Endothelial cell of umbilical vein (primary cell): ENCODE results near the gene HPS3. TPM values are rescaled to one million over a fixed set of nuclear protein-coding genes. Genes with fewer than 3 reads are reported as not detected.

Experiments used
- BruUV-seq: library from RNA; stranded (reverse); fragments of 400-500 nt; replicated peaks from 2 replicates; lab custom pipeline; 2021; lab: Mats Ljungman, UMichigan
- CTCF ChIA-PET: fragments of 300-600, 350-600 bp; sonication (Branson Sonifier 250); formaldehyde crosslinking; loops from one replicate; lab custom pipeline; 2021; ENCODE audit warnings: antibody characterized with exemption, inconsistent platforms; lab: Charles Lee
- POLR2A ChIA-PET: fragments of 300-600, 350-600 bp; sonication (Branson Sonifier 250); formaldehyde crosslinking; loops from one replicate; lab custom pipeline; 2021; ENCODE audit warnings: antibody characterized with exemption, inconsistent platforms; lab: Charles Lee
- DNase-seq: peaks from one replicate; pipeline ENCODE4 v3.0.0-alpha.2; 2011; ENCODE audit warnings: low read depth, low spot score
- FAIRE-seq: peaks from 2 replicates; lab custom pipeline; 2011; peaks lifted over from hg19 to GRCh38; lab: Jason Lieb, UNC
- H2AFZ ChIP-seq: 2 replicates; pipeline ENCODE4 v1.6.0; 2012; ENCODE audit warnings: low read depth, low read length, control low read depth, inconsistent platforms
- H3K27ac ChIP-seq: 2 replicates; pipeline ENCODE4 v1.5.1; 2011; ENCODE audit warnings: low read depth, mild to moderate bottlenecking, control low read depth, low read length, moderate library complexity; ENCODE audit not compliant: insufficient read depth
- H3K27me3 ChIP-seq, 2 experiments: 2 replicates each; pipeline versions ENCODE4 v1.6.0 to v1.6.1; 2011; ENCODE audit warnings: low read length in 2 of 2, mixed read lengths in 1 of 2; ENCODE audit not compliant: control insufficient read depth in 2 of 2, insufficient read depth in 2 of 2
- H3K36me3 ChIP-seq, 2 experiments: 2 replicates in 1 of 2; 3 replicates in 1 of 2; pipeline ENCODE4 v1.5.1; 2011; ENCODE audit warnings: low read length in 2 of 2, mild to moderate bottlenecking in 1 of 2, moderate library complexity in 1 of 2; ENCODE audit not compliant: control insufficient read depth in 2 of 2, insufficient read depth in 2 of 2; ENCODE audit errors: extremely low read depth in 1 of 2
- H3K4me1 ChIP-seq: 3 replicates; pipeline ENCODE4 v1.5.1; 2011; ENCODE audit warnings: mild to moderate bottlenecking, low read length; ENCODE audit not compliant: control insufficient read depth, insufficient read depth; ENCODE audit errors: extremely low read depth
- H3K4me2 ChIP-seq: 2 replicates; pipeline ENCODE4 v1.6.1; 2011; ENCODE audit warnings: low read length, control low read depth, mixed read lengths; ENCODE audit not compliant: insufficient read depth
- H3K4me3 ChIP-seq, 3 experiments: fragments of 200-600 bp in 1 of 3; sonication (generic), shearing (Covaris generic) in 1 of 3; replicated peaks in 1 of 3; 2 replicates each; pipeline ENCODE4 v1.5.1; 2011 to 2016; ENCODE audit warnings: control low read depth in 3 of 3, low read length in 3 of 3, mild to moderate bottlenecking in 2 of 3, inconsistent platforms in 1 of 3, low read depth in 1 of 3, moderate library complexity in 1 of 3; ENCODE audit not compliant: insufficient read depth in 1 of 3
- H3K79me2 ChIP-seq: 2 replicates; pipeline ENCODE4 v1.6.0; 2012; ENCODE audit warnings: low read length, inconsistent platforms; ENCODE audit not compliant: control insufficient read depth, insufficient read depth
- H3K9ac ChIP-seq: replicated peaks from 2 replicates; pipeline ENCODE3; 2011; ENCODE audit warnings: low read length, control low read depth; ENCODE audit not compliant: insufficient read depth; ENCODE audit errors: extremely low read depth
- H3K9me1 ChIP-seq: replicated peaks from 3 replicates; pipeline ENCODE4 v1.6.0; 2011; ENCODE audit warnings: mild to moderate bottlenecking, low read length; ENCODE audit not compliant: control insufficient read depth, insufficient read depth; ENCODE audit errors: extremely low read depth
- H3K9me3 ChIP-seq: replicated peaks from 2 replicates; pipeline ENCODE4 v1.5.1; 2012; ENCODE audit warnings: low read length, inconsistent platforms; ENCODE audit not compliant: control insufficient read depth, insufficient read depth
- H4K20me1 ChIP-seq: replicated peaks from 2 replicates; pipeline ENCODE3; 2011; ENCODE audit warnings: mild to moderate bottlenecking, low read length; ENCODE audit not compliant: control insufficient read depth, insufficient read depth; ENCODE audit errors: extremely low read depth
- CTCF ChIP-seq, 2 donors: IDR thresholded peaks; 1 replicate in 1 of 2; 2 replicates in 1 of 2; pipeline ENCODE4 v1.5.1; 2011; ENCODE audit warnings: low read length in 2 of 2, mild to moderate bottlenecking in 2 of 2, moderate library complexity in 2 of 2, control low read depth in 1 of 2, inconsistent platforms in 1 of 2, low read depth in 1 of 2; ENCODE audit not compliant: insufficient read depth in 1 of 2; ENCODE audit errors: extremely low read depth in 1 of 2
- EZH2 ChIP-seq: IDR thresholded peaks from 2 replicates; pipeline ENCODE4 v1.6.1; 2012; ENCODE audit warnings: borderline replicate concordance, low read depth, mild to moderate bottlenecking, moderate library complexity, low read length, inconsistent platforms; ENCODE audit not compliant: severe bottlenecking
- FOS ChIP-seq: IDR thresholded peaks from 2 replicates; pipeline ENCODE4 v1.6.1; 2011; ENCODE audit warnings: mild to moderate bottlenecking, low read length, moderate library complexity, borderline replicate concordance; ENCODE audit not compliant: insufficient read depth
- MAX ChIP-seq: IDR thresholded peaks from 2 replicates; pipeline ENCODE4 v1.6.1; 2011; ENCODE audit not compliant: insufficient read depth, insufficient read length
- MYC ChIP-seq: IDR thresholded peaks from one replicate; pipeline ENCODE4 v1.6.1; 2011; ENCODE audit warnings: mild to moderate bottlenecking, low read depth, low read length
- POLR2A ChIP-seq: IDR thresholded peaks from 2 replicates; pipeline ENCODE4 v1.6.1; 2012; ENCODE audit warnings: low read depth, mild to moderate bottlenecking, control low read depth, low read length
- POLR2AphosphoS5 ChIP-seq: IDR thresholded peaks from 2 replicates; pipeline ENCODE4 v1.6.1; 2012; ENCODE audit warnings: low read depth, mild to moderate bottlenecking, control low read depth, low read length, moderate library complexity; ENCODE audit not compliant: insufficient read depth
- dilution Hi-C: fragments of 300-500 bp; cut with MboI; formaldehyde crosslinking; loops from one replicate; pipeline ENCODE4 v1.15.0; 2019; ENCODE audit warnings: low sequenced_read_pairs; ENCODE audit not compliant: extremely low pct_ligation_motif_present
- intact Hi-C: fragments of 100-400 bp; cut with micrococcal nuclease; formaldehyde crosslinking; loops from one replicate; pipeline ENCODE4 v1.10.0; 2022
- polyA plus RNA-seq, 4 experiments: library from polyadenylated mRNA; depleted of rRNA in 3 of 4; stranded (reverse) in 3 of 4; unstranded in 1 of 4; fragments of >200 nt; gene quantifications; 2 replicates each; pipeline versions ENCODE4 v1.2.1 to v1.2.3, GENCODE V29; 2011 to 2012; ENCODE audit warnings: missing spikeins in 1 of 4
- total RNA-seq: library from RNA; stranded (reverse); gene quantifications from 2 replicates; pipeline ENCODE4 v1.2.3, GENCODE V29; 2021

The HPS3 gene
- total and polyA plus RNA-seq, 2 donors (not counting 3 experiments of a cell fraction or from before 2014, with no cell fraction given), result 8.8 to 16.1 TPM

GRCh38 chr3:149119466-149119865, 10.0 kb upstream of the HPS3 start:
- Histone ChIP-seq H3K4me3 (no peak overlapping the region), H2AFZ (no peak overlapping the region), H3K4me2 (no peak overlapping the region), H3K27me3 (no peaks in the 10 kb centered on the region), H3K9me1 (no peaks in the 10 kb centered on the region), H3K79me2 (no peaks in the 10 kb centered on the region), H3K4me1 (no peaks in the 10 kb centered on the region), H3K36me3 (no peaks in the 10 kb centered on the region), H3K27ac (no peak overlapping the region), H4K20me1 (no peaks in the 10 kb centered on the region), H3K9ac (no peak overlapping the region), H3K9me3 (no peaks in the 10 kb centered on the region)
- POLR2A ChIA-PET, result interaction anchor here (1.8 kb wide), 1 partner anchor 258 kb away, joined by 5 read pairs; the partner anchor contains the start of gene TM4SF1
- dilution Hi-C loops (no loop called here), intact Hi-C loops (no loop called here)
- DNase-seq, result no peak
- no TSS peak for BruUV-seq
- CTCF ChIA-PET, result interaction anchor here (1.2 to 8.0 kb wide), 12 partner anchors 11 to 689 kb away, joined by 3 to 136 read pairs (median 11); partner anchors contain the start of gene TM4SF18
- TF ChIP-seq POLR2AphosphoS5 (no peak), MYC (no peak), MAX (no peak), POLR2A (no peak), EZH2 (no peak)
- no peak for FAIRE-seq

- BruUV-seq, result no TSS peak
- no peaks in the 10 kb centered on the region for H3K79me2 ChIP-seq
- dilution Hi-C loops (no loop called here), intact Hi-C loops (loop anchor here (1.0 kb wide), 5 partner anchors 153 to 369 kb away; no protein-coding TSS in a partner anchor)
- no peak overlapping the region for H3K27ac ChIP-seq
- ChIA-PET POLR2A (interaction anchor here (0.6 to 1.8 kb wide), 3 partner anchors 114 to 258 kb away, joined by 3 to 6 read pairs (median 5); partner anchors contain the start of gene TM4SF1), CTCF (interaction anchor here (0.6 to 8.0 kb wide), 55 partner anchors 9 to 688 kb away, joined by 3 to 136 read pairs (median 5); partner anchors contain the start of genes HPS3, TM4SF1 and TM4SF18)
- no peak overlapping the region for H2AFZ ChIP-seq
- no peaks in the 10 kb centered on the region for H3K36me3 ChIP-seq
- no peaks in the 10 kb centered on the region for H4K20me1 ChIP-seq
- peak; percentile 80 for DNase-seq
- no peak overlapping the region for H3K4me3 ChIP-seq
- no peaks in the 10 kb centered on the region for H3K27me3 ChIP-seq
- TF ChIP-seq MAX, result no peak
- peak; percentile 21 to 39 for TF ChIP-seq CTCF (IDR thresholded peaks at IDR 0.05; ENCODE audit: extremely low read depth in 1 of 2, insufficient read depth in 1 of 2, low read depth in 1 of 2, low read length in 2 of 2)
- TF ChIP-seq FOS, result no peak
- no peak overlapping the region for H3K9ac ChIP-seq
- no peak overlapping the region for H3K4me2 ChIP-seq
- no peaks in the 10 kb centered on the region for H3K4me1 ChIP-seq
- no peaks in the 10 kb centered on the region for H3K9me1 ChIP-seq
- no peaks in the 10 kb centered on the region for H3K9me3 ChIP-seq
- FAIRE-seq, result peak; percentile 87
These were observed 9.1 kb upstream of the HPS3 start for GRCh38 chr3:149120051-149120972.
